DOHH2 (cell line): ENCODE data around the gene CPEB4.

Experiments used
- EZH2phosphoT487 ChIP-seq: fragments of 200-600 bp; sonication (generic); IDR thresholded peaks from 2 replicates; pipeline ENCODE4 v1.6.1; 2017; ENCODE audit warnings: borderline replicate concordance, mild to moderate bottlenecking, antibody characterized with exemption, low read length, moderate library complexity, mixed read lengths
- TF ChIP-seq, protein P1 (sequence below): fragments of 200-600 bp; sonication (generic); IDR thresholded peaks from one replicate; pipeline ENCODE4 v1.5.1; 2014; ENCODE audit warnings: antibody characterized with exemption, mild to moderate bottlenecking, low read depth, low read length; ENCODE audit not compliant: poor library complexity, severe bottlenecking

DNA sequence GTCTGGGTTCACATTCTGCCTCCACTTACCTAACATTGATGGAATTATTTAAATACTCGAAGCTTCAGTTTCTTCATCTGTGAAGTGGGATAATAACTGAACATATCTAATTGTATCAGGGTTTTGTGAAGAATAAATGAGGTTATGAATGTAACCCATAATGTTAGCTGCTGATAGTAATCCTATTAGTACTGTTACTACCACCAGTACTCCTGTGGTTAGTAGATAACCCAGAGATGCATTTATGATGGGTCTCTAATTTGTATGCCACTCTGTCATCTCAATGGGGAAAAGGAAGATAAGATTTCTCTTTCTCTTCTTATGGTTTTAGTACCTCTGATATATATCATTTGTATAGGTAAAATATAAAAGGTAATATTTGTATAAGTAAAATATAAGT, 16.0 kb downstream of the CPEB4 start:
- TF ChIP-seq, protein P1, sequence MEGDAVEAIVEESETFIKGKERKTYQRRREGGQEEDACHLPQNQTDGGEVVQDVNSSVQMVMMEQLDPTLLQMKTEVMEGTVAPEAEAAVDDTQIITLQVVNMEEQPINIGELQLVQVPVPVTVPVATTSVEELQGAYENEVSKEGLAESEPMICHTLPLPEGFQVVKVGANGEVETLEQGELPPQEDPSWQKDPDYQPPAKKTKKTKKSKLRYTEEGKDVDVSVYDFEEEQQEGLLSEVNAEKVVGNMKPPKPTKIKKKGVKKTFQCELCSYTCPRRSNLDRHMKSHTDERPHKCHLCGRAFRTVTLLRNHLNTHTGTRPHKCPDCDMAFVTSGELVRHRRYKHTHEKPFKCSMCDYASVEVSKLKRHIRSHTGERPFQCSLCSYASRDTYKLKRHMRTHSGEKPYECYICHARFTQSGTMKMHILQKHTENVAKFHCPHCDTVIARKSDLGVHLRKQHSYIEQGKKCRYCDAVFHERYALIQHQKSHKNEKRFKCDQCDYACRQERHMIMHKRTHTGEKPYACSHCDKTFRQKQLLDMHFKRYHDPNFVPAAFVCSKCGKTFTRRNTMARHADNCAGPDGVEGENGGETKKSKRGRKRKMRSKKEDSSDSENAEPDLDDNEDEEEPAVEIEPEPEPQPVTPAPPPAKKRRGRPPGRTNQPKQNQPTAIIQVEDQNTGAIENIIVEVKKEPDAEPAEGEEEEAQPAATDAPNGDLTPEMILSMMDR, result no peak
- no peak for TF ChIP-seq EZH2phosphoT487
